Measurements from ENCODE around the gene GSTA2.
A peak's percentile ranks its signal among the peaks of the same experiment; 100 is the strongest.
"Not testable (repeated sequence)": the region's sequence is repeated elsewhere in the genome, so short reads cannot be mapped to it uniquely, and the experiment has no call there.

GSTA2 gene

DNA sequence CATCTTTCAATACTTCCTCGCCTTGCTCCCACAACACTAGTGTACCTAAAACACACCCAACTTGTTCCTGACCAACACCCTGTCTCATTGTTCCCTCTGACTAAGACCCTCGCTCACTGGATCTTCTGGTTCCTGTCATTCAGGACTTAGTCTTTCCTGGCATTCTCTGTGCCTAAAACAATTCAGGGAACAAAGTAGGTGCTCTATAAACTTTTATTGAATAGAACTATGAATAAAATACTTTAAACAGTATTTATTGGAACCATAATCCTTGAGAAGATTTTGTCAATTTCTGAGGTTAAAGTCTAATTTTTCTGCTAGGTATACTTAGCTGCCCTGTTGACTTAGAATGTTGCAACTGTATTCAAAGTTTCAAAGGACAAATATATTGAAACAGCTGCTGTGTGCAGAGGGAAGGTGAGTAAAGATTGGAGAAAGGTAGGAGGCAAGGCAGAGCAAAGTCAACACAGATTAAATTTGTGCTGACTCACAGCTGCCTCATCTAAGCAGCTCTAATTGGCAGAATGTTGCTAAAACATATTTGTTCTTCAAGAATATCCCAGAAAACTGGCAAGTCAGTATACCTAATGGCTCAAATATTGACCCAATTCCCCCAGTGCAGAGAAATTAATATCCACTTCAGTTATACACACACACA, 37.6 kb downstream of the GSTA2 start:
- H3K4me1 Mint-ChIP-seq (ENCODE audit: low read depth): no peaks in the 10 kb centered on the region
- no peak overlapping the region for H3K4me3 Mint-ChIP-seq
- H3K27me3 Mint-ChIP-seq (ENCODE audit: low read depth): peaks cover 9% of the 10 kb centered on the region
- no peak overlapping the region for H3K27ac Mint-ChIP-seq
- H3K36me3 Mint-ChIP-seq (ENCODE audit: low read depth): no peaks in the 10 kb centered on the region
- DNase-seq (ENCODE audit: low spot score): no peak
- no peaks in the 10 kb centered on the region for H3K9me3 Mint-ChIP-seq

DNA sequence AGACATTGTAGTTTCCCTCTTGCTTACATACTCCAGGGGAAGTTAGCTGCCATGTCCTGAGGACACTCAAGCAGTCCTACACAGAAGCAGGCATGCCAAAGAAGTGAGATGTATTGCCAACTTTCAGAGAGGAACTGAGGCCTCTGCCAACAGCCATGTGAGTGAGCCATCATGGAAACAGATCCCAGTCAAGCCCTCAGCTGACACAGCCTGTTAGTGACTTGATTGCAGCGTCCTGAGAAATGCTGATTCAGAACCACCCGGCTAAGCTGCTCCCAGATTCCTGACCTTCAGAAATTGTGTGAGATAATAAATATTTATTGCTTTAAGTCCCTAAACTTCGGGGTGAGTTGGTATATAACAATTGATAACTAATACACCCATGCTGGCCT, 38.1 kb downstream of the GSTA2 start:
- H3K27me3 Mint-ChIP-seq (ENCODE audit: low read depth): peaks cover 10% of the 10 kb centered on the region
- no peaks in the 10 kb centered on the region for H3K9me3 Mint-ChIP-seq
- no peak for DNase-seq (ENCODE audit: low spot score)
- no peak overlapping the region for H3K27ac Mint-ChIP-seq
- H3K4me3 Mint-ChIP-seq: no peak overlapping the region
- H3K4me1 Mint-ChIP-seq (ENCODE audit: low read depth): no peaks in the 10 kb centered on the region
- H3K36me3 Mint-ChIP-seq (ENCODE audit: low read depth): no peaks in the 10 kb centered on the region

DNA sequence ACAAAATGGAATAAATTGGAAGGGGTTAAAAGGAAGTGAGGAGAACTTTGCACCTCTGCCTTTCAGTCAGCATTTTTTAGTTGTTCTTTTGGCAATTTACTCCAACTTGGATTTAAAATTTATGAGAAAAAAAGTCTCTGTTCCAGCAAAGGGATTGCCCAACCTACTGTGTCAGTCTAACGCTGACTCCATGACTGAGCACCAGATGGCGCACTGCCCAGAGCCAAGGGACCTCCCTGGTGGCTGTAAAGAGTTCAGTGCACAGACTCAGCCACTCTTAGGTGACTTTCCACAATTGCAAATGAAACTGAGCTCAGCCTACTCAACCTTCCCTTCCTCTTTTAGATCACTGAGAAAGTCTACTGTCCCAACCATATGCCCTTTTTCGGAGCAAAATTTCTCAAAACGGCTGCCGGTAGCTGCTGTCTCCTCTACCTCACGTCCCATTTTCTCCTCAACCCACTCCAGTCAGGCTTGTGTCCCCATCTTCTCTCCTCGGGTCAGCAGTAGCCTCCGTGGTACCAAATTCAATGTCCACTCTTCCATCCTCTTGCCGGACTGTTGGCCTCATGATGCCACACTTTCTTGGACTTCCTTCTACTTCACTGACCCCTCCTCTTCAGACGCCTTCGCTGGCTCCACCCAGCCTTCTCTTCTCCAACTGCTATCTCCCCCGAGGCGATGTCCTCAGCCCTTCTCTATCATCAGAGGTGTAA, 38.7 kb downstream of the GSTA2 start:
- H3K4me1 Mint-ChIP-seq (ENCODE audit: low read depth): no peaks in the 10 kb centered on the region
- DNase-seq (ENCODE audit: low spot score): peak; percentile 39
- no peak overlapping the region for H3K27ac Mint-ChIP-seq
- H3K36me3 Mint-ChIP-seq (ENCODE audit: low read depth): no peaks in the 10 kb centered on the region
- H3K4me3 Mint-ChIP-seq: no peak overlapping the region
- no peaks in the 10 kb centered on the region for H3K9me3 Mint-ChIP-seq
- H3K27me3 Mint-ChIP-seq (ENCODE audit: low read depth): peaks cover 10% of the 10 kb centered on the region

DNA sequence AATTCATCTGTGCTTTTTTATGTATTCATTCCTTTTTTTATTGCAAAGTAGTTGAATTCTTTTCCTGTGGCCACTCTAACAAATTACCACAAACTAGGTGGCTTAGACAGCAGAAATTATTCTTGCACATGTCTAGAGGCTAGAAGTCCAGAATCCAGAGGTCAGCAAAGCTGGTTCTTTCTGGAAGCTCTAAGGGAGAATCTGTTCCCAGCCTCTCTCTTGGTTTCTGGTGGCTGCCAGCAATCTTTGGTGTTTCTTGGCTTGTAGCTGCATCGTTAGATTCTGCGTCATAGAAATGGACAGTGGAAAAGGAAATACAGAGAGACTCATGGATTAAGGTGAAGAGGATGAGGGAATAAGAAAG, 39.3 kb downstream of the GSTA2 start:
- no peak for DNase-seq (ENCODE audit: low spot score)
- Mint-ChIP-seq H3K9me3 (no peaks in the 10 kb centered on the region), H3K4me3 (no peak overlapping the region), H3K27me3 (ENCODE audit: low read depth) (peaks cover 10% of the 10 kb centered on the region), H3K36me3 (ENCODE audit: low read depth) (no peaks in the 10 kb centered on the region), H3K4me1 (ENCODE audit: low read depth) (no peaks in the 10 kb centered on the region), H3K27ac (no peak overlapping the region)

DNA sequence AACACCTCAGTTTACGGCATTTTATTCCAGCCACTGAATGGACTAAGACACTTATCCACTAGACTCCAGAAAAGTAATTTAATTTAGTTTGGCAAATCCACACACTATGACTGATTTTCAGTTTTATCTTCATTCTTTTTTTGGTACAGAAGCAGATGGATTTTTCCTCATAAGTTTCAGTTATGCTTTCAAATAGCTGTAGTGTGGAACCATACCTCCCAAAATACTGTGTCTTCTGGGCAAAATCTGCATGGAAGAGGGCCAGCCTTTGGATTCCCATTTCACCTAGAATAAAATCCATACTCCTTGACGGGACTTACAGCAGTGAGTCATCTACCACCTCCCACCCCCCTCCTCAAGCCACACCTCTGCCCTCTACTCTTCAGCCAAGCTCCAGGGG, 43.0 kb downstream of the GSTA2 start:
- no peak for DNase-seq (ENCODE audit: low spot score)
- H3K36me3 Mint-ChIP-seq (ENCODE audit: low read depth): no peaks in the 10 kb centered on the region
- no peaks in the 10 kb centered on the region for H3K9me3 Mint-ChIP-seq
- H3K27me3 Mint-ChIP-seq (ENCODE audit: low read depth): peaks cover 11% of the 10 kb centered on the region
- no peak overlapping the region for H3K4me3 Mint-ChIP-seq
- no peak overlapping the region for H3K27ac Mint-ChIP-seq
- H3K4me1 Mint-ChIP-seq (ENCODE audit: low read depth): no peaks in the 10 kb centered on the region

DNA sequence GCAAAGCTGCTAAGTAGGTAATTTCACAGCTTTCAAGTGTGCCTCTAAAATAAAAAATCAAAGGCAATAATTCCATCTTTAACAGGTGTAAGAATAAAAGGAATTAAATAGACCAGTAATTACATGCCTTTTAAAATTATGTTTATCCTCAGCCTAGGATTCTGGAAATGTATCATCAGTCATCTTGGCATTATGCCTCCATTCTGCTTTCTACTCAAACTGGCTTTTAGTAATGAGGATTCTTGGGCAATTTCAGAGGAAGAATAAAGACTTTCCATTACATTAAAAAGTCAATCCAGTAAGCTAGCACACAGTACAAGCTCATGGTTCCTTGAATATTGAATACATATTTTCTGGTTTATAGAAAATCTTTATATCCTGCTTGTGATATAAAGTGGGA, 44.7 kb downstream of the GSTA2 start:
- DNase-seq (ENCODE audit: low spot score): no peak
- no peaks in the 10 kb centered on the region for H3K9me3 Mint-ChIP-seq
- no peaks in the 10 kb centered on the region for H3K4me1 Mint-ChIP-seq (ENCODE audit: low read depth)
- H3K4me3 Mint-ChIP-seq: no peak overlapping the region
- no peak overlapping the region for H3K27ac Mint-ChIP-seq
- H3K27me3 Mint-ChIP-seq (ENCODE audit: low read depth): peaks cover 11% of the 10 kb centered on the region
- H3K36me3 Mint-ChIP-seq (ENCODE audit: low read depth): no peaks in the 10 kb centered on the region

DNA sequence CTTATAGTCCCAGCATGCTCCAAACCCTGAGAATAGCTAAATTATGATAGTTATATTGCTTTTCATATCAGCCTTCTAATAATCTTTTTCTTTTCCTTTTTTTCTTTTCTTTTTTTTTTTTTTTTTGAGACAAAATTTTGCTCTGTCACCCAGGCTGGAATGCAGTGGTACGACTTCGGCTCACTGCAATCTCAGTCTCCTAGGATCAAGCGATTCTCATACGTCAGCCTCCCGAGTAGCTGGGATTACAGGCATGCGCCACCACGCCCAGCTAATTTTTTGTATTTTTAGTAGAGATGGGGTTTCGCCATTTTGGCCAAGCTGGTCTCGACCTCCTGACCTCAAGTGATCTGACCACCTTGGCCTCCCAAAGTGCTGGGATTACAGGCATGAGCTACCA, 48.5 kb downstream of the GSTA2 start:
- not testable (repeated sequence) for DNase-seq (ENCODE audit: low spot score); H3K4me1 Mint-ChIP-seq (ENCODE audit: low read depth); H3K27ac Mint-ChIP-seq; H3K36me3 Mint-ChIP-seq (ENCODE audit: low read depth); H3K4me3 Mint-ChIP-seq; H3K27me3 Mint-ChIP-seq (ENCODE audit: low read depth); H3K9me3 Mint-ChIP-seq

DNA sequence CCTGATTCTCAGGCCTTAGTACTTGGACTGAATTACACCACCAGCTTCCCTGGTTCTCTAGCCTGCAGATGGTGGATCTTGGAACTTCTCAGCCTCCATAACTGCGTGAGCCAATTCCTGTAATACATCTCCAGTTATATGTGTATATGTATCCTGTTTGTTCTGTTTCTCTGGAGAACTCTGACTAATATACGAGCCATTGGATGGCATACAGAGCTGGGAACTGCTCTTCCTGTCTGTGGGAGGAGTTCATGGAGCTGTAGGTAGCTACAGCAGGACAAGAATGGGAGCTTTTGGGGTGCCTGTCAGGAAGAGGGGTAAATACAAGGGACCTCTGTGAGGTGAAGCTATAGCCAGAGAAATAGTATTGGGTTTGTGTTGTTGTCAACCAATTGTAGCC, 51.1 kb downstream of the GSTA2 start:
- Mint-ChIP-seq H3K4me1 (ENCODE audit: low read depth) (no peaks in the 10 kb centered on the region), H3K36me3 (ENCODE audit: low read depth) (no peaks in the 10 kb centered on the region), H3K9me3 (peaks cover 11% of the 10 kb centered on the region), H3K27ac (no peak overlapping the region), H3K27me3 (ENCODE audit: low read depth) (peaks cover 7% of the 10 kb centered on the region), H3K4me3 (no peak overlapping the region)
- no peak for DNase-seq (ENCODE audit: low spot score)

DNA sequence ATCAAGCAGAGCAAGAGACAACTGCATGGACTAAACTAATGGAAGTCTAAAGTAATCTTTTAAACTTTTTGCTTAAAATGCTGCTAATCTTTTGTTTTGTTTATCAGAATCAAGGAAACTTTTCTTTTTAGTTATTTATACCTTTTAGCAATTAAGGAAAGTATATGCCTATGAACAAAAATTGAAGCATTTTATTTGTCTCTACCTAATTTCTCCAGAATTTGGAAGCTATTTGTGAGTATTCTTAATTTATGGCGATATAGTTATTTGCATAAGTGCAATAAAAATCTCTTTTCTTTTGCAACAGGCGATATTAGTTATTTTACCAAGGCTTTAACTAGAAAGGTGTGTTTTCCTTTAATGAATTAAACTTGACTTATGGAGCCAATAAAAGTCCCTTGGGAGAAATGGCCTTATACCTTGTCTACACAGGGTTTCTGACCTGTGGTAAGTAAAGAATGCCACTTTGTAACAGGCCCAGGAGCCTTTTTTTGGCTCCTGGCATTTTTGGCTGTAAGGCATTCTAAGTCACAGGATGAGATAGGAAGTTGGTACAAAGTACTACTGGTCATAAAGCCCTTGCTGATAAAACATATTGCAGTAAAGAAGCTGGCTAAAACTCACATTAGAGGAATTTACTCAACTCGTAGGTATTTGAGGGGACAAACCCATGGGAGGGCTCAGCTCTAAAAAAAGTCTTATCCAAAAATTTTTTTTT, 55.2 kb downstream of the GSTA2 start:
- H3K4me3 Mint-ChIP-seq: no peak overlapping the region
- no peaks in the 10 kb centered on the region for H3K36me3 Mint-ChIP-seq (ENCODE audit: low read depth)
- H3K4me1 Mint-ChIP-seq (ENCODE audit: low read depth): no peaks in the 10 kb centered on the region
- H3K27me3 Mint-ChIP-seq (ENCODE audit: low read depth): peaks cover 5% of the 10 kb centered on the region
- no peak overlapping the region for H3K27ac Mint-ChIP-seq
- no peak for DNase-seq (ENCODE audit: low spot score)
- H3K9me3 Mint-ChIP-seq: peaks cover 15% of the 10 kb centered on the region

DNA sequence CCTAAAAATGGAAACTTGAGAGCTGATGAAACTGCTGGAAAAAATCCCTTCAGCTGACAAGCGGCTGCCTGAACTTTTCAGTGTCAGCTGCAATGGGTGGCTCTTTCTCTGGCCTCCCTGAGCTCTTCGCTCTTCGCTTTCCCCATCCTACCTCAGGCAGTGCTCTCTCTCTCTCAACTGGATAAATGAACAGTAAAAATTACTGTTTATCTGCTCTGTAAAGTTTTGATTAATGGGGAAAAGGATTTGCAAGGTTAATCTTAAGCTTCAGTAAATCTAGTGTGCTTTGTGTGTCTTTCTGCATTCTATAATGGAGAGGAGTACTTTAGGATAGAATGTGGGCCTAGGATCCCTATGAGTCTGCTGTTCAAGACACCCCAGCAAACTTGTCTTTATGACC, 57.3 kb downstream of the GSTA2 start:
- Mint-ChIP-seq H3K27ac (no peak overlapping the region), H3K36me3 (ENCODE audit: low read depth) (no peaks in the 10 kb centered on the region), H3K4me3 (no peak overlapping the region), H3K27me3 (ENCODE audit: low read depth) (peaks cover 10% of the 10 kb centered on the region), H3K4me1 (ENCODE audit: low read depth) (no peaks in the 10 kb centered on the region), H3K9me3 (peaks cover 15% of the 10 kb centered on the region)
- DNase-seq (ENCODE audit: low spot score): no peak

DNA sequence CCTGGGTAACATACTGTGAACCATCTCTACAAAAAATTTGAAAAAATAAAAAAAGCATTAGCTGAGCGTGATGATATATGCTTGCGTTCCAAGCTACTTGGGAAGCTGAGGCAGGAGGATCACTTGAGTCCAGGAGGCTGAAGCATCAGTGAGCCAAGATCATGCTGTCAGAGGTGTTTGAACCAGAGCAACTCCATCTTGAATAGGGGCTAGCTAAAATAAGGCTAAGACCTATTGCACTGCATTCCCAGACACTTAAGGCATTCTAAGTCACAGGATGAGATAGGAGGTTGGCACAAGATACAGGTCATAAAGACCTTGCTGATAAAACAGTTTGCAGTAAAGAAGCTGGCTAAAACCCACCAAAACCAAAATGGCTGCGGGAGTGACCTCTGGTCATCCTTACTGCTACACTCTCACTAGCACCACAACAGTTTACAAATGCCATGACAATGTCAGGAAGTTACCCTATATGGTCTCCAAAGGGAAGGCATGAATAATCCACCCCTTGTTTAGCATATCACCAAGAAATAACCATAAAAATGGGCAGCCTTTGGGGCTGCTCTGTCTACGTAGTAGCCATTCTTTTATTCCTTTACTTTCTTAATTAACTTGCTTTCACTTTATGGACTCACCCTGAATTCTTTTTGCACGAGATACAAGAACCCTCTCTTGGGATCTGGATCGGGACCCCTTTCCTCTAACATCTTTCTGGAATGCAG, 58.3 kb downstream of the GSTA2 start:
- not testable (repeated sequence) for H3K4me3 Mint-ChIP-seq; H3K36me3 Mint-ChIP-seq (ENCODE audit: low read depth); H3K27me3 Mint-ChIP-seq (ENCODE audit: low read depth); H3K4me1 Mint-ChIP-seq (ENCODE audit: low read depth); DNase-seq (ENCODE audit: low spot score); H3K27ac Mint-ChIP-seq
- H3K9me3 Mint-ChIP-seq: peaks cover 15% of the 10 kb centered on the region

DNA sequence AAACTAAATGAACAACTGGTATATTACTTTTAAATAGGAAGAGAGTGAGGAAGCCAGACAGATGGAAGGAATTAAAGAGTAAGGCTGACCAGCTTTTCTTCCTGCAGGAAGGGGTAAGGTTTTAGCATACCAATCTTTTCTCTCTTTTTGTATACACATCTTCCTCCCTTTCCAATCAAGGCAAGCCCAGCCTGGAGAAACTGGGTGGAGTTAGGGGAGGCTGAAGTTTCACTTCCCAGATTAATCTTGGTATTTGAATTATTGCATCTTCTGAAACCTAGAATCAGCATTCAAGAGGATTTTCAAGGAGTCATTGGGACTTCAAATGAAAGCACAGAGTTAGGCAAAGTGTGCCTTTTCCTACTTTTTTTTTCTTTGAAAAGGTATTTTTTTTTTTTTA, 59.2 kb downstream of the GSTA2 start:
- Mint-ChIP-seq H3K36me3 (ENCODE audit: low read depth) (no peaks in the 10 kb centered on the region), H3K27me3 (ENCODE audit: low read depth) (peaks cover 13% of the 10 kb centered on the region), H3K27ac (no peak overlapping the region), H3K4me3 (no peak overlapping the region), H3K9me3 (peaks cover 15% of the 10 kb centered on the region), H3K4me1 (ENCODE audit: low read depth) (no peaks in the 10 kb centered on the region)
- no peak for DNase-seq (ENCODE audit: low spot score)

Data from T-helper 2 cell treated with Interferon-gamma antibody and Interleukin-4, amounts not matched to agents 5 μg/mL and 100 μg/mL, for 36 hours (primary cell).